Measurements from ENCODE around the gene TXNDC11. TPM values are rescaled to one million over a fixed set of nuclear protein-coding genes. Genes with fewer than 3 reads are reported as not detected.

TXNDC11 gene
- total RNA-seq, 2 donors from 2014 or later: 75.0 to 96.9 TPM

GRCh38 chr16:11692171-11692570 lies 50.5 kb downstream of the TXNDC11 start:
- H3K36me3 ChIP-seq: peaks cover 4 to 15% of the 10 kb centered on the region in 2 donors

GRCh38 chr16:11691771-11692170 lies 50.9 kb downstream of the TXNDC11 start:
- H3K36me3 ChIP-seq: peaks cover 4 to 11% of the 10 kb centered on the region in 2 donors
- no peak for TF ChIP-seq POLR2A (IDR thresholded peaks at IDR 0.05)
- no peak for TF ChIP-seq POLR2AphosphoS5 (IDR thresholded peaks at IDR 0.05)
- TF ChIP-seq CTCF (IDR thresholded peaks at IDR 0.05): no peak
- intact Hi-C loops (cut with DNase I): no loop called here

More at GRCh38 chr16:11692171-11692570, 50.5 kb downstream of the TXNDC11 start:
- Histone ChIP-seq H3K27ac (no peak overlapping the region), H3K4me1 (replicated peaks) (peaks cover 4% of the 10 kb centered on the region), H3K27me3 (replicated peaks; ENCODE audit: insufficient read depth) (no peaks in the 10 kb centered on the region), H3K9me3 (no peaks in the 10 kb centered on the region), H3K4me3 (no peak overlapping the region)
- intact Hi-C loops (cut with DNase I): no loop called here
- WGBS: 78% methylated on average over 8 of the region's 8 CpGs
- DNase-seq (ENCODE audit: low spot score): no peak
- TF ChIP-seq CTCF (IDR thresholded peaks at IDR 0.05) (no peak), POLR2AphosphoS5 (IDR thresholded peaks at IDR 0.05) (no peak), POLR2A (IDR thresholded peaks at IDR 0.05) (no peak)

GRCh38 chr16:11691235-11691634 lies 51.4 kb downstream of the TXNDC11 start:
- H3K27me3 ChIP-seq (replicated peaks; ENCODE audit: insufficient read depth): no peaks in the 10 kb centered on the region
- H3K4me3 ChIP-seq: no peak overlapping the region
- H3K4me1 ChIP-seq (replicated peaks): peaks cover 4% of the 10 kb centered on the region
- no peak overlapping the region for H3K27ac ChIP-seq
- no peak for DNase-seq (ENCODE audit: low spot score)
- TF ChIP-seq CTCF (IDR thresholded peaks at IDR 0.05) (no peak), POLR2A (IDR thresholded peaks at IDR 0.05) (no peak), POLR2AphosphoS5 (IDR thresholded peaks at IDR 0.05) (no peak)
- 93% methylated on average over 5 of the region's 5 CpGs for WGBS
- intact Hi-C loops (cut with DNase I): no loop called here
- peaks cover 4 to 7% of the 10 kb centered on the region in 2 donors for H3K36me3 ChIP-seq
- H3K9me3 ChIP-seq: no peaks in the 10 kb centered on the region

More at GRCh38 chr16:11691771-11692170, 50.9 kb downstream of the TXNDC11 start:
- no peaks in the 10 kb centered on the region for H3K27me3 ChIP-seq (replicated peaks; ENCODE audit: insufficient read depth)
- no peak overlapping the region for H3K4me3 ChIP-seq
- 93% methylated on average over 15 of the region's 15 CpGs for WGBS
- DNase-seq (ENCODE audit: low spot score): no peak
- peaks cover 4% of the 10 kb centered on the region for H3K4me1 ChIP-seq (replicated peaks)
- H3K9me3 ChIP-seq: no peaks in the 10 kb centered on the region
- no peak overlapping the region for H3K27ac ChIP-seq

- Histone ChIP-seq H3K9me3 (no peaks in the 10 kb centered on the region), H3K4me1 (replicated peaks) (peaks cover 4% of the 10 kb centered on the region), H3K27ac (peak overlapping the region in 1 of 2 donors; percentile 38), H3K36me3 (peaks cover 7 to 16% of the 10 kb centered on the region in 2 donors), H3K27me3 (replicated peaks; ENCODE audit: insufficient read depth) (no peaks in the 10 kb centered on the region), H3K4me3 (no peak overlapping the region)
- TF ChIP-seq CTCF (IDR thresholded peaks at IDR 0.05): no peak
- no peak for TF ChIP-seq POLR2AphosphoS5 (IDR thresholded peaks at IDR 0.05)
- TF ChIP-seq POLR2A (IDR thresholded peaks at IDR 0.05): no peak
- intact Hi-C loops (cut with DNase I): no loop called here
- no peak for DNase-seq (ENCODE audit: low spot score)
- 86% methylated on average over 3 of the region's 3 CpGs for WGBS
Observed at GRCh38 chr16:11689031-11689840, 53.4 kb downstream of the TXNDC11 start.

- Histone ChIP-seq H3K4me1 (replicated peaks) (peaks cover 4% of the 10 kb centered on the region), H3K27me3 (replicated peaks; ENCODE audit: insufficient read depth) (no peaks in the 10 kb centered on the region), H3K27ac (no peak overlapping the region), H3K36me3 (peaks cover 4 to 16% of the 10 kb centered on the region in 2 donors), H3K4me3 (no peak overlapping the region), H3K9me3 (no peaks in the 10 kb centered on the region)
- DNase-seq (ENCODE audit: low spot score): no peak
- 83% methylated on average over 1 of the region's 1 CpG for WGBS
- intact Hi-C loops (cut with DNase I): no loop called here
- TF ChIP-seq POLR2A (IDR thresholded peaks at IDR 0.05) (no peak), CTCF (IDR thresholded peaks at IDR 0.05) (no peak), POLR2AphosphoS5 (IDR thresholded peaks at IDR 0.05) (no peak)
Observed at GRCh38 chr16:11688520-11688886, 54.2 kb downstream of the TXNDC11 start.

All from prostate gland (tissue), 2 donors.